ENCODE results near the gene CCNY.

- TF ChIP-seq POLR2AphosphoS5 (IDR thresholded peaks at IDR 0.05) (no peak), CTCF (IDR thresholded peaks at IDR 0.05) (no peak), POLR2A (IDR thresholded peaks at IDR 0.05) (no peak)
Measured at GRCh38 chr10:35545878-35546590, 209.7 kb downstream of the CCNY start.

Measured in prostate gland (tissue), 2 donors.